K562 (cell line): ENCODE measurements around the gene UBE2D2. TPM values are rescaled to one million over a fixed set of nuclear protein-coding genes. Genes with fewer than 3 reads are reported as not detected.

ENCODE experiments used
- ADNP ChIP-seq: fragments of 200-800 bp; sonication (Bioruptor generic); IDR thresholded peaks from 2 replicates; pipeline ENCODE4 v1.6.1; 2016; ENCODE audit warnings: missing genetic modification characterization, missing compliant biosample characterization
- CHD7 ChIP-seq: fragments of 200-600 bp; sonication (generic); IDR thresholded peaks from one replicate; pipeline ENCODE4 v1.6.1; 2012; ENCODE audit warnings: mild to moderate bottlenecking, low read depth, low read length, inconsistent platforms
- DACH1 ChIP-seq: fragments of 450-650 bp; IDR thresholded peaks from 2 replicates; pipeline ENCODE4 v1.6.1; 2018; ENCODE audit not compliant: partially characterized antibody
- E2F1 ChIP-seq: sonication (generic); formaldehyde crosslinking; IDR thresholded peaks from 2 replicates; pipeline ENCODE4 v1.8.1; 2023; ENCODE audit warnings: mild to moderate bottlenecking, missing genetic modification reagents, moderate library complexity
- GATAD2B ChIP-seq: fragments of 450-650 bp; IDR thresholded peaks from 2 replicates; pipeline ENCODE4 v1.6.1; 2017; ENCODE audit warnings: mild to moderate bottlenecking, borderline replicate concordance
- MECOM ChIP-seq: fragments of 250-450 bp; sonication (Bioruptor Pico); IDR thresholded peaks from 2 replicates; pipeline ENCODE4 v1.8.0; 2022; ENCODE audit warnings: inconsistent platforms
- MLLT1 ChIP-seq, 2 experiments: fragments of 450-650 bp; IDR thresholded peaks; 2 replicates each; pipeline ENCODE4 v1.6.1; 2016
- MTA1 ChIP-seq: fragments of 450-650 bp; IDR thresholded peaks from 2 replicates; pipeline ENCODE4 v1.6.1; 2017; ENCODE audit warnings: borderline replicate concordance
- PCBP1 ChIP-seq: fragments of 200-400 bp; formaldehyde crosslinking; IDR thresholded peaks from 2 replicates; pipeline ENCODE4 v1.6.1; 2018; ENCODE audit warnings: mild to moderate bottlenecking, low read depth, low read length; ENCODE audit not compliant: poor library complexity, severe bottlenecking
- SP2 ChIP-seq: IDR thresholded peaks from 2 replicates; pipeline ENCODE4 v1.6.1; 2011; ENCODE audit warnings: mild to moderate bottlenecking, low read depth, low read length, moderate library complexity; ENCODE audit not compliant: poor library complexity, severe bottlenecking; ENCODE audit errors: extremely low read depth
- VEZF1 ChIP-seq: fragments of 200-800 bp; sonication (Bioruptor generic); IDR thresholded peaks from 2 replicates; pipeline ENCODE4 v1.6.1; 2017; ENCODE audit warnings: missing genetic modification characterization, missing compliant biosample characterization
- polyA plus RNA-seq, 8 experiments: library from polyadenylated mRNA; depleted of rRNA in 4 of 8; stranded (reverse) in 5 of 8; unstranded in 3 of 8; fragments of >200 nt; fragmentation: Nextera tagmentation in 2 of 8; fragmentation: Illumina TruSeq in 1 of 8; extraction: Ambion mirVana in 2 of 8; extraction: Trizol in 1 of 8; gene quantifications; 2 replicates each; pipeline versions ENCODE4 v1.2.1 to v1.2.3, GENCODE V29; 2011 to 2014; ENCODE audit warnings: inconsistent platforms in 1 of 8, missing spikeins in 1 of 8
- total RNA-seq, 7 experiments: library from RNA; depleted of rRNA in 6 of 7; stranded (reverse); fragments of >200 nt in 6 of 7; fragmentation: Illumina TruSeq in 2 of 7; extraction: Trizol in 2 of 7; gene quantifications; 2 replicates each; pipeline versions ENCODE4 v1.2.1 to v1.2.3, GENCODE V29; 2011 to 2021; ENCODE audit warnings: low replicate concordance in 1 of 7

The UBE2D2 gene
- total and polyA plus RNA-seq, 9 of the 15 experiments (the other 6 are each of a cell fraction or from before 2014, with no cell fraction given): 53.6 to 198 (median 122) TPM

- TF ChIP-seq DACH1 (peak; percentile 86), GATAD2B (peak; percentile 37; the same call in 1 of the 2 replicates), MECOM (CRISPR knock-in tag) (no peak), MLLT1 (IDR thresholded peaks at IDR 0.05) (peak in 1 of 2 experiments; percentile 18; a peak in 1 of 4 replicates), VEZF1 (CRISPR knock-in tag) (peak; percentile 60), SP2 (no peak), E2F1 (CRISPR knock-in tag) (0 out of 2 replicates have a peak, but pooled peaks have one; percentile 50), PCBP1 (no peak), CHD7 (no peak), ADNP (peak; percentile 96), MTA1 (peak; percentile 37; the same call in 1 of the 2 replicates)
Measured at GRCh38 chr5:139635606-139636206, 74.6 kb downstream of the UBE2D2 start (continued).
